ENCODE data around the gene GTSF1L.
"Not testable (repeated sequence)": the region's sequence is repeated elsewhere in the genome, so short reads cannot be mapped to it uniquely, and the experiment has no call there.

GTSF1L gene

DNA sequence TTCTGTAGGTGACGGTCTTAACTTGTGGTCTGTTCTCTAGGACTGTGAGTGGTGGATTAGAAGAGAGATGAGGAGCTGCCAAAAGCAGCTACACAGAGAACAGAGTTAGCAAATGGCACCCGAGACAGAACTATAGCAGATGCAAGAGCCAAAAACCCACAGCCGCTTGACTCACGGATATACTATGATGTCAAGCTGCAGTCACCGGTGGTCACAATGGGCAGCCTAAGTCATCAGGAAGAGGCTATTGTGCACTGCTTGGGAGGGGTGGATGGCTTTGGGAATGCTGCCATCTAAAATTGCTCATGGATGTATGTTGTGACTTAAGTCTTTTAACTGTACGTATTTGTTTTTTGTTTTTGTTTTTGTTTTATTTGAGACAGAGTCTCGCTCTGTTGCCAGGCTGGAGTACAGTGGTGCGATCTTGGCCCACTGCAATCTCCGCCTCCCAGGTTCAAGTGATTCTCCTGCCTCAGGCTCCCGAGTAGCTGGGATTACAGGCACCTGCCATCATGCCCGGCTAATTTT lies at the start of gene GTSF1L:
Gene GTSF1L (minus strand): TSS at position 192 of the 528 bp plus-strand sequence. CDS start 308 bp downstream, outside the sequence.
- H3K9me3 Mint-ChIP-seq = no peaks in the 10 kb centered on the region
- no peak within 1 kb of the TSS for H3K4me3 Mint-ChIP-seq
- H3K27ac Mint-ChIP-seq = peak within 1 kb of the TSS; percentile 44
- ATAC-seq = no peak
- H3K27me3 Mint-ChIP-seq = no peaks in the 10 kb centered on the region
- peaks cover 38% of the 10 kb centered on the region for H3K4me1 Mint-ChIP-seq
- H3K36me3 Mint-ChIP-seq = no peaks in the 10 kb centered on the region

GRCh38 chr20:43774754-43775153 lies 48.0 kb upstream of the GTSF1L start:
- H3K27ac Mint-ChIP-seq = no peak overlapping the region

GRCh38 chr20:43771503-43772190 lies 44.8 kb upstream of the GTSF1L start:
- no peaks in the 10 kb centered on the region for H3K4me1 Mint-ChIP-seq
- no peaks in the 10 kb centered on the region for H3K36me3 Mint-ChIP-seq
- H3K27ac Mint-ChIP-seq = peak overlapping the region; percentile 17
- H3K9me3 Mint-ChIP-seq = no peaks in the 10 kb centered on the region
- no peak overlapping the region for H3K4me3 Mint-ChIP-seq
- ATAC-seq = no peak
- peaks cover 56% of the 10 kb centered on the region for H3K27me3 Mint-ChIP-seq

More at GRCh38 chr20:43774754-43775153, 48.0 kb upstream of the GTSF1L start:
- Mint-ChIP-seq H3K4me3 (no peak overlapping the region), H3K4me1 (no peaks in the 10 kb centered on the region), H3K27me3 (peaks cover 50% of the 10 kb centered on the region), H3K36me3 (no peaks in the 10 kb centered on the region), H3K9me3 (peaks cover 5% of the 10 kb centered on the region)
- no peak for ATAC-seq

DNA sequence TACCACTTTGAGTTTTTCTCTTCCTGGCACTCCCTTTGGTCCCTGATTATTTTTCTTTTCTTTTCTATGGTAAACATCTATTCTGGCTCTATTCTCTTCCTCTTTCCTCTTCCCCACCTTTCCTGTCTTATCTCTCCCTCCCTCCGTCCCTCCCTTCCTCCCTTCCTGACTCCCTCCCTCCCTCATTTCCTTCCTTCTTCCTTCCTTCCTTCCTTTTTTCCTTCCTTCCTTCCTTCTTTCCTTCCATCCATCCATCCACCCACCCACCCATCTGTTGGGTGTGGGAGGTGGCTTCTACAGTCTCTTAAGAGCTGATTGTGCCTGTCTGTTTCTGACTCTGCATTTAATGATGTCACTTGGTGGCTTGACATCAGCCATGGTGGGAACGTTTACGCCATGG lies 43.5 kb upstream of the GTSF1L start:
- H3K4me1 Mint-ChIP-seq = no peaks in the 10 kb centered on the region
- H3K36me3 Mint-ChIP-seq = no peaks in the 10 kb centered on the region
- H3K27me3 Mint-ChIP-seq = peaks cover 60% of the 10 kb centered on the region
- ATAC-seq = no peak
- H3K9me3 Mint-ChIP-seq = no peaks in the 10 kb centered on the region
- H3K27ac Mint-ChIP-seq = no peak overlapping the region
- H3K4me3 Mint-ChIP-seq = no peak overlapping the region

GRCh38 chr20:43767686-43768474 lies 41.1 kb upstream of the GTSF1L start:
- Mint-ChIP-seq H3K4me3 (no peak overlapping the region), H3K36me3 (no peaks in the 10 kb centered on the region), H3K27me3 (peaks cover 38% of the 10 kb centered on the region), H3K9me3 (no peaks in the 10 kb centered on the region), H3K4me1 (no peaks in the 10 kb centered on the region), H3K27ac (no peak overlapping the region)
- no peak for ATAC-seq

- Mint-ChIP-seq H3K4me1 (no peaks in the 10 kb centered on the region), H3K27me3 (peaks cover 29% of the 10 kb centered on the region), H3K36me3 (no peaks in the 10 kb centered on the region), H3K9me3 (no peaks in the 10 kb centered on the region), H3K4me3 (no peak overlapping the region), H3K27ac (no peak overlapping the region)
- peak; percentile 5 for ATAC-seq
Observed at GRCh38 chr20:43766917-43767316, 40.1 kb upstream of the GTSF1L start.

DNA sequence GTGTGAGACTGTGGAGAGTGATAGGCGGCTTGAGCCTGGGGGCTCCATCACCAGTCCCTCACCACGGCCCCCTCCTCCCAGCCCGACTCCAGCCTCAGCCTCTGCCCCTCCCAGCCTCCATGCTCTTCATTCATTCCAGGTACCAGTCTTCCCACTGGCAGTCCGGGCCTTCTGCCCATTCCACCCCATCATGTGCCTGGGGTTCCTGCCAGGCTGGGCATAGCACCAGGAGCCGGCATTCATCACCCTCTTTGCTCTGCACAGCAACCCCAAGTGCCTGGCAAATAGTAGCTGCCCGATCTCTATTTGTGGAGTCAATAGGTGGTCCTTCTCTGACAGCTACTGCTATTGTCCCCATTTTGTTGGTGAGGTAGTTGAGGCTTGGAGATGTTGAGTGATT lies 39.6 kb upstream of the GTSF1L start:
- ATAC-seq = peak; percentile 14
- Mint-ChIP-seq H3K9me3 (no peaks in the 10 kb centered on the region), H3K36me3 (no peaks in the 10 kb centered on the region), H3K27ac (no peak overlapping the region), H3K4me3 (no peak overlapping the region), H3K27me3 (peaks cover 23% of the 10 kb centered on the region), H3K4me1 (no peaks in the 10 kb centered on the region)

DNA sequence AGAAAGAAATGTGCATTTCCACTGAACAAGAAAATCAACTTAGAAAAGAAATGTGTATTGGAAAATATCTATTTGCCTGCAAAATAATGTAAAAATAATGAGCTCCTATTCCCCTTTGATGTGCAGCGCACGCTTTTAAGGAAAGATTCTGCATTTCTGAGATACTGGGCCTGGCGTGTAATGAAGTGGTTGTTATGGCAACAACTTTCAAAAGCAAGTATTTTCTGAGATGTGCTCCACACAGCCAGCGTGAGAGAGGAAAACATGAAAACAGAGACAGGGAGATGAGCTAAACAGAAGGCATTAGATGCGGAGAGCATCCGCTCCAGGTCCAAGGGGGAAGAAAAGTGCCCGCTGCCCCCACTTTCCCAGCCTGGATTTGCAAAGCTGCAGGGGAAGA lies 39.1 kb upstream of the GTSF1L start:
- no peaks in the 10 kb centered on the region for H3K9me3 Mint-ChIP-seq
- no peak overlapping the region for H3K27ac Mint-ChIP-seq
- H3K4me3 Mint-ChIP-seq = no peak overlapping the region
- H3K27me3 Mint-ChIP-seq = peaks cover 19% of the 10 kb centered on the region
- no peaks in the 10 kb centered on the region for H3K4me1 Mint-ChIP-seq
- ATAC-seq = no peak
- no peaks in the 10 kb centered on the region for H3K36me3 Mint-ChIP-seq

DNA sequence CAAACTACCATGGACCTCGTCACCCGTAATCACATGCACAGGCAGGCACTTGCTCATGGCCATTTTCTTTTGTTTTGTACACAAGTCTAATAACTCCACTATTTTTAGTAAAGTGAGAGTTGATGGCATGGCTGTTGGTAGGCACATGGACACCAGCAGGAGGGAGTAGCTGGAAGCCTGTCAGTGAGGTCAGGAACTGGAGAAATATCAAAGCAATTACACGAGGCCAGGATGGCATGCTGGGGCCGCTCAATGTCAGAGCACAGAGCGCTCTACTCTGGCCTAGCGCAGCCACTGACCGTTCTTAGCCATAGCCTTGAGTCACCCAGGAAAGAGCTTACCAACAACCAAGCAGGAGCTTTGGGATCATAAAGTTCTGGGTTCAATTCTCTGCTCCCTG lies 36.1 kb upstream of the GTSF1L start:
- no peaks in the 10 kb centered on the region for H3K9me3 Mint-ChIP-seq
- H3K27ac Mint-ChIP-seq = no peak overlapping the region
- no peak overlapping the region for H3K4me3 Mint-ChIP-seq
- H3K4me1 Mint-ChIP-seq = no peaks in the 10 kb centered on the region
- no peak for ATAC-seq
- H3K36me3 Mint-ChIP-seq = no peaks in the 10 kb centered on the region
- H3K27me3 Mint-ChIP-seq = peaks cover 10% of the 10 kb centered on the region

DNA sequence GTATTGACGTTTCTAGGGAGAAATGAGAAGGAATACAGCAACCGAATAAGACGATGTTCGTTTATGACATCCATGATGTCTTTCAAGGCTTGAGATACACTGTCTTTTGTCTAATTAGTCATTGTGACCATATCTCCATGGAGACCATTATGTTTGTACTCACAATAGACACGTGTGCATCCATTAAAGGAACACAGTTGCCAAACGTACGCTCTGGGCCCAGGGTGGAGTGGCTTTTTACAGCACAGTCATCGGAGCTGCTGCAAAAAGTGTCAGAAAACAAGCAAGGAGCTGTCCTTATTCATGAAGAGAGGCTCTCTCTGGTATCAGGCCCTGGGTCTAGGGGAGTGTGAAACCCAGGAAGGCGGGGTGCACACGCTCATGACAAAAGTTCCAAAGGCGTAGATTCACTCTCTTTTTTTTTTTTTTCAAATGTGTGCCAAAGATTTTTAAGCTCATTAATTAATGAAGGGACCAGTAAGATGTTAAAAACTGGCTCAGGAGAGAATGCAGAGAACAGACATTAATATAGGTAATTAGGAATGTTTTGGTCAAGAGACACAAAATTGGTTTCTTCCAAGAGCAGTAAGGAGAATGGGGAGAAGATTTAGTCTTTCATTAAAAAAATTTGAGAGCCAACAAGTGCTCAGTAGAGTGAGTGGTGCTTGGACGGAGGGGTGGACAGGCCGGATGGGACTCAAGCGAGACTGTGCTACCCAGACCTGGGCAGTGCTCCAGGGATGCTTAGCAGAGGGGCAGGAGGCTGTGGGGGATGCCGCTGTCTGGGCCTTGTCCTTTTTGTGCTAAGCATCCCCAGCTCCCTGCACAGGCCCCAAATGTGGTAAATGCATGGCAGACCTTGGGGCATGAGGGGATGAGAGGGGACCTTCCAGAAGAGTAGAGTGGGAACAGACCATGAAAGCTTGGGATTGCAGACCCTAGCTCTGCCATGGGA lies 34.9 kb upstream of the GTSF1L start:
- Mint-ChIP-seq H3K9me3 (no peaks in the 10 kb centered on the region), H3K27me3 (peaks cover 4% of the 10 kb centered on the region), H3K27ac (no peak overlapping the region), H3K4me3 (no peak overlapping the region), H3K36me3 (no peaks in the 10 kb centered on the region), H3K4me1 (no peaks in the 10 kb centered on the region)
- no peak for ATAC-seq

DNA sequence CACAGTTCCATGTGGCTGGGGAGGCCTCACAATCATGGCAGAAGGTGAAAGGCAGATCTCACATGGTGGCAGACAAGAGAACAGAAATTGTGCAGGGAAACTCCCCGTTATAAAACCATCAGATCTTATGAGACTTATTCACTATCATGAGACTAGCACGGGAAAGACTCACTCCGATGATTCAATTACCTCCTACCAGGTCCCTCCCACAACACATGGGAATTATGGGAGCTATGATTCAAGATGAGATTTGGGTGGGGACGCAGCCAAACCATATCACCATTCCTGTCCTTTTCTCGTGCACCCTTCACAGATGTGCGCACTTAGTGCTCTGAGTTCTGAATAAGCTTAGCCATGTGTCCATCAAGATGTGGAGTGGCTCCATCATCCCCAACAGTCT lies 31.1 kb upstream of the GTSF1L start:
- not testable (repeated sequence) for H3K9me3 Mint-ChIP-seq, ATAC-seq, H3K4me3 Mint-ChIP-seq, H3K4me1 Mint-ChIP-seq, H3K27me3 Mint-ChIP-seq
- peak overlapping the region; percentile 51 for H3K27ac Mint-ChIP-seq
- peaks cover 10% of the 10 kb centered on the region for H3K36me3 Mint-ChIP-seq

DNA sequence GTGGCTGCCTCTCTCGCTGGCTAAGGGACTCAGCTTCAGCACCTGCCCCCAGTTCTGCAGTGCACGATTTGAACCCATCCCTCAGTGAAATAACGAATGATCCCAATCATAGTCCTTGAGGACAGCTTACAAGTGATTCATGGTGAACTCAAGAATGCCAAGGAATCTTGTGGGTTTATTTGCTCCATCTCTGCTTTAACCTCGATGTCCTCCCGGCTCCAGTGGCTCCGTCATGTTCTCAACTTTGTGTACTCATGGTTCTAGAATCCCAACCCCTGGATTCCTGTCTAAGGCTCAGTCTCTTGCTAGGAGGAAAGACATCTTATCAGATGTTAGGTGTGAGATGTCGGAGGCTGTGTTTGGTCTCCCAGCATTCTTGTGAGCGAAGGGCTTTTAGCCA lies 29.0 kb upstream of the GTSF1L start:
- Mint-ChIP-seq H3K4me3 (no peak overlapping the region), H3K27ac (peak overlapping the region; percentile 14), H3K4me1 (peaks cover 23% of the 10 kb centered on the region), H3K9me3 (peaks cover 4% of the 10 kb centered on the region), H3K36me3 (peaks cover 10% of the 10 kb centered on the region), H3K27me3 (no peaks in the 10 kb centered on the region)
- no peak for ATAC-seq

DNA sequence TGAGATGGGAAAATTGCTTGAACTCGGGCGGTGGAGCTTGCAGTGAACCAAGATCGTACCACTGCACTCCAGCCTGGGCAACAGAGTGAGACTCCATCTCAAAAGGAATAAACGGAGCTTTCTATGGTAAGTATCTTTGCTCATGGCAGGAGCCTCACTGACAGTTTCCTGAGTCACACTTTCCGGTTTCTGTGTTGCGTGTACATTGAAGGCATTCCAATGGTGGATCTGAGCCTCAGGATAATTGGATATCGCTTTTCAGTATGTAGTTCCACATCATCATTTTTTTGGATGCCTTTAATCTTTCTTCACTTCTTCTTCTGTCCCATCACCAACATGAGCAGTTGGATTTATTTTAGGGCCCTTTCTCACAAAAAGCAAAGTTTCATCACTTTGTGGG lies 28.6 kb upstream of the GTSF1L start:
- Mint-ChIP-seq H3K36me3 (peaks cover 10% of the 10 kb centered on the region), H3K27me3 (no peaks in the 10 kb centered on the region), H3K4me3 (no peak overlapping the region), H3K27ac (no peak overlapping the region), H3K9me3 (peaks cover 6% of the 10 kb centered on the region), H3K4me1 (peaks cover 28% of the 10 kb centered on the region)
- ATAC-seq = no peak

DNA sequence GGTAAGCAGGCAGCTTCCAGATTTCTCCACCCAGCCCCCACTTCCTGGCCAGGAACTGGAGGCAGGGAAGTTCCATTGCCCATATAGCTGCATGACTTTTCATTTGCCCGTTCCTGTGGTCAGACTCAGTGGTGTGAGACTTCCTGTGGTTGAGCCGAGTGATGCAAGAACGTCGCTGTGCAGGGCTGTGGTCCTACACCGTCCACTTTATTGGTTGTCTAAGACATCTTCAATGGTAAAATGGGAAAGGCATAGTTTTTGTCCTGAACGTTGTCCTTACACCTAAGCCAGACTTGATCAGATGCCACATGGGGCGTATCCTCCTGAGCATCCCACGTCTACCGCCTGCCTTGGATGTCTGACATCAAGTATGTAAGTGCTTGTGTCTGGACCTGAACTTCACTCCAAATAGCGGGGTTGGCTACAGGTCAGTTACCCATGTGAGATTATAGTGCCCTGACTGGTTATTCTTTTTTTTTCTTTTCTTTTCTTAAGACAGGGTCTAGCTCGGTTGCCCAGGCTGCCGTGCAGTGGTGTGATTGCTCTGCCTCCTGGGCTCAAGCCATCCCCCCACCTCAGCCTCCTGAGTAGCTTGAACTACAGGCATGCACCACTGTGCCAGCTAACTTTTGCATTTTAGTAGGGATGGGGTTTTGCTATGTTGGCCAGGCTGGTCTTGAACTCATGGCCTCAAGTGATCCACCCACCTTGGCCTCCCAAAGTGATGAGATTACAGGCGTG lies 25.9 kb upstream of the GTSF1L start:
- H3K27ac Mint-ChIP-seq = peak overlapping the region; percentile 99
- H3K36me3 Mint-ChIP-seq = peaks cover 10% of the 10 kb centered on the region
- peaks cover 6% of the 10 kb centered on the region for H3K9me3 Mint-ChIP-seq
- H3K27me3 Mint-ChIP-seq = no peaks in the 10 kb centered on the region
- H3K4me3 Mint-ChIP-seq = peak overlapping the region; percentile 51
- peak; percentile 71 for ATAC-seq
- H3K4me1 Mint-ChIP-seq = peaks cover 37% of the 10 kb centered on the region

Measured in stimulated activated memory B cell treated with anti-CD40 and anti-IgM and Interleukin-4, amounts not matched to agents 10 μg/mL and 1 μg/mL and 100 μg/mL, for 72 hours (primary cell).